Common myeloid progenitor, CD34-positive (primary cell): ENCODE results near the gene ADAMTS17.

Source experiments
- CTCF ChIA-PET: fragments of 350-600 bp; sonication (Branson Sonifier 250); formaldehyde crosslinking; loops from one replicate; lab custom pipeline; 2021; ENCODE audit warnings: antibody characterized with exemption; lab: Charles Lee
- POLR2A ChIA-PET: fragments of 350-600 bp; sonication (Branson Sonifier 250); formaldehyde crosslinking; loops from one replicate; lab custom pipeline; 2021; ENCODE audit warnings: antibody characterized with exemption; lab: Charles Lee
- DNase-seq, 3 donors: peaks; one replicate each; pipeline versions ENCODE4 v3.0.0 to v3.0.0-alpha.2; 2013
- H3K27ac ChIP-seq, 2 experiments: 1 replicate in 1 of 2; 2 replicates in 1 of 2; pipeline ENCODE4 v1.7.0; 2013; ENCODE audit warnings: inconsistent platforms in 2 of 2, low read length in 2 of 2, mild to moderate bottlenecking in 2 of 2, low read depth in 1 of 2, moderate library complexity in 1 of 2; ENCODE audit not compliant: severe bottlenecking in 2 of 2, insufficient read depth in 1 of 2, poor library complexity in 1 of 2
- H3K27me3 ChIP-seq, 5 experiments: replicated peaks in 2 of 5; 1 replicate in 3 of 5; 2 replicates in 2 of 5; pipeline versions ENCODE4 v1.6.1 to v1.7.0; 2013; ENCODE audit warnings: low read length in 4 of 5, mild to moderate bottlenecking in 2 of 5, moderate library complexity in 2 of 5, inconsistent platforms in 1 of 5; ENCODE audit not compliant: insufficient read depth in 5 of 5, control insufficient read depth in 4 of 5
- H3K36me3 ChIP-seq, 4 experiments: 1 replicate in 2 of 4; 2 replicates in 2 of 4; pipeline versions ENCODE4 v1.6.1 to v1.7.0; 2013; ENCODE audit warnings: low read length in 3 of 4, control low read depth in 1 of 4, mild to moderate bottlenecking in 1 of 4; ENCODE audit not compliant: control insufficient read depth in 4 of 4, insufficient read depth in 4 of 4
- H3K4me1 ChIP-seq, 4 experiments: 1 replicate in 3 of 4; 2 replicates in 1 of 4; pipeline versions ENCODE4 v1.6.1 to v1.7.1; 2013; ENCODE audit warnings: low read length in 3 of 4, mild to moderate bottlenecking in 3 of 4, control low read depth in 1 of 4, inconsistent platforms in 1 of 4, moderate library complexity in 1 of 4; ENCODE audit not compliant: control insufficient read depth in 4 of 4, insufficient read depth in 4 of 4; ENCODE audit errors: control extremely low read depth in 1 of 4
- H3K4me3 ChIP-seq, 7 experiments: 1 replicate in 4 of 7; 2 replicates in 3 of 7; pipeline versions ENCODE4 v1.5.1 to v1.7.0; 2013; ENCODE audit warnings: mild to moderate bottlenecking in 7 of 7, low read length in 6 of 7, moderate library complexity in 6 of 7, inconsistent platforms in 2 of 7, low read depth in 2 of 7, control low read depth in 1 of 7; ENCODE audit not compliant: insufficient read depth in 4 of 7, control insufficient read depth in 1 of 7; ENCODE audit errors: extremely low read depth in 1 of 7
- H3K9me3 ChIP-seq, 5 experiments: 1 replicate in 4 of 5; 2 replicates in 1 of 5; pipeline versions ENCODE4 v1.6.1 to v1.7.1; 2013; ENCODE audit warnings: low read length in 4 of 5, mild to moderate bottlenecking in 2 of 5, inconsistent platforms in 1 of 5, low read depth in 1 of 5, moderate library complexity in 1 of 5; ENCODE audit not compliant: control insufficient read depth in 4 of 5, insufficient read depth in 2 of 5; ENCODE audit errors: control extremely low read depth in 1 of 5
- WGBS: methylation state at CpG from one replicate; pipeline ENCODE4 v1.1.5; 2013; ENCODE audit not compliant: insufficient coverage; 5-methylcytosine and 5-hydroxymethylcytosine counted together

ADAMTS17 gene

DNA sequence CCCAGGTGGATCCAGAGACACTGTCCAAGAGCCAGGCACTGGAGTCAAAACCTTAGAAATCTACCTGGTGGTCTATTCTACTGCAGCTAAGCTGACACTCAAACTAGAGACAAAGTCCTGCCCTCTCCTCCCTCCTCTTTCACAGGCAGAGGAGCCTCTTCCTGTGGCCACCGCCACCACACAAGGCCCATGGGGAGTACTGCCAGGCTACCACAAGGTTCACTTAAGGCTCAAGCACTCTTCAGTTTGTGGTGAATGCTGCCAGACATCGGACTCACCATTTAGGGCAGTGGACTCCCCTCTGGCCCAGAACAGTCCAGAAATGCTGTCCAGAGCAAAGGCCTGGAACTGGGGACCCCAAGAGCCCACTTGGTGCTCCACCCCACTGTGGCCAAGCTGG is 160.9 kb downstream of the ADAMTS17 start:
- Histone ChIP-seq H3K9me3 (no peaks in the 10 kb centered on the region), H3K4me1 (no peaks in the 10 kb centered on the region), H3K27me3 (no peaks in the 10 kb centered on the region), H3K27ac (no peak overlapping the region), H3K36me3 (no peaks in the 10 kb centered on the region), H3K4me3 (no peak overlapping the region)
- POLR2A ChIA-PET, result no interaction called here
- CTCF ChIA-PET, result no interaction called here
- 100% methylated on average over 1 of the region's 2 CpGs for WGBS
- DNase-seq, result no peak

DNA sequence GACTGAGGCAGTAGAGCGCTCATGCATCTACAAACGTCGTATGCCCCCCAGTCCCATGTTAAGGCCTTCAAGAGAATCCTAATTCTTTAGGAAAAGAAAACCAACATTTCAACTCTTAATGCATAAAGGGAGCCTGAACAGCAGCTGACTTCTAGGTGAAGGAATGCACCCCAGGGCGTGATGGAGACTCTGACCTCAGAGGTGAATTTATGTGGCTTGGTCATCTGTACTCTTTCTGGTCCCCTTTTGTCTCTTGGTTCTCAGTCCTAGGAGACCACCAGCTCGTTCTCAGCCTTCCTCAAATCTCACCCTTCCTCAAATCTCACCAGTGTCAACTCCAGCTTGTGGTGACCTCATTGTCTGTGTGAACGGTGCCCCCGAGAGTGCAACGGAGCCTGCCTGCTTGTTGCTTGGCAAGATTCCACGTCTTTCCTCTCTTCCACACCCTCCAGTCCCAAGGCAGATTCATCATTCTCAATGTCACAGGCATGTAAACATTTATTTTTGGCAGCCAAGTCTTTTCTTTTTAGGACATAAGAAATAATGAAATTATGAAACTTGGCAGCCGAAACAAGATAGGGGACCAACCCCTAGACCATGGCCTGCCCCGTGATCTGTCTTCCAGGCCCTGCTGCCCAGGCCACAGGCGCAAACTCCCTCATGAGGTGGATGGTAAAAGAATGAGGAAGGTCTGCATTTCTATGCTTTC is 166.2 kb downstream of the ADAMTS17 start:
- H3K36me3 ChIP-seq, result no peaks in the 10 kb centered on the region
- peaks cover 3 to 26% (median 20%) of the 10 kb centered on the region in 5 experiments for H3K9me3 ChIP-seq
- H3K4me1 ChIP-seq, result no peaks in the 10 kb centered on the region
- POLR2A ChIA-PET, result no interaction called here
- DNase-seq, result no peak
- CTCF ChIA-PET, result no interaction called here
- H3K27ac ChIP-seq, result no peak overlapping the region
- no peaks in the 10 kb centered on the region for H3K27me3 ChIP-seq
- no peak overlapping the region for H3K4me3 ChIP-seq
- 92% methylated on average over 11 of the region's 12 CpGs for WGBS

DNA sequence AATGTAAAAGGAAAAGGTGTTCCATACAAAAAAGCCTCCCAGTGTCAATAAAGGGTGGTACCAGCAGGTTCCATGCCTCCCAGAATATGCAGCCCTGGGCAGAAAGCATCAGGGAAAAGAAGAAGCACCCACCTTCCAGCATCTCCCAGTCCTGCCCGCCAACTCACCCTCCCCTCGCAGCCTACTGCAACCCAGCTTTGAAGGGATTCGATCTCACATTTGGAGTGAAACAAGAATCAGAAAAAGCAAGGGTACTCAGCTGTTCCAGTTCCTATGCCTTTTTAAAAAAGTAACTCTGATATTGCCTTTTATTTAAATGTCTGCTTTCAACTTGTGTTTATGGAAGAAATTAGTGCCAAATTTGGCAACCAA is 166.9 kb downstream of the ADAMTS17 start:
- Histone ChIP-seq H3K9me3 (peaks cover 3 to 26% (median 20%) of the 10 kb centered on the region in 5 experiments), H3K36me3 (no peaks in the 10 kb centered on the region), H3K4me3 (no peak overlapping the region), H3K4me1 (no peaks in the 10 kb centered on the region), H3K27ac (no peak overlapping the region), H3K27me3 (no peaks in the 10 kb centered on the region)
- ChIA-PET POLR2A (no interaction called here), CTCF (no interaction called here)
- WGBS, result 95% methylated on average over 3 of the region's 3 CpGs
- no peak for DNase-seq

GRCh38 chr15:100174159-100174903 is 167.4 kb downstream of the ADAMTS17 start:
- Histone ChIP-seq H3K4me3 (no peak overlapping the region), H3K36me3 (no peaks in the 10 kb centered on the region), H3K27me3 (no peaks in the 10 kb centered on the region), H3K4me1 (no peaks in the 10 kb centered on the region), H3K9me3 (peaks cover 3 to 26% (median 20%) of the 10 kb centered on the region in 5 experiments), H3K27ac (no peak overlapping the region)
- WGBS, result 100% methylated on average over 2 of the region's 7 CpGs
- DNase-seq, result no peak
- POLR2A ChIA-PET, result no interaction called here
- CTCF ChIA-PET, result no interaction called here

DNA sequence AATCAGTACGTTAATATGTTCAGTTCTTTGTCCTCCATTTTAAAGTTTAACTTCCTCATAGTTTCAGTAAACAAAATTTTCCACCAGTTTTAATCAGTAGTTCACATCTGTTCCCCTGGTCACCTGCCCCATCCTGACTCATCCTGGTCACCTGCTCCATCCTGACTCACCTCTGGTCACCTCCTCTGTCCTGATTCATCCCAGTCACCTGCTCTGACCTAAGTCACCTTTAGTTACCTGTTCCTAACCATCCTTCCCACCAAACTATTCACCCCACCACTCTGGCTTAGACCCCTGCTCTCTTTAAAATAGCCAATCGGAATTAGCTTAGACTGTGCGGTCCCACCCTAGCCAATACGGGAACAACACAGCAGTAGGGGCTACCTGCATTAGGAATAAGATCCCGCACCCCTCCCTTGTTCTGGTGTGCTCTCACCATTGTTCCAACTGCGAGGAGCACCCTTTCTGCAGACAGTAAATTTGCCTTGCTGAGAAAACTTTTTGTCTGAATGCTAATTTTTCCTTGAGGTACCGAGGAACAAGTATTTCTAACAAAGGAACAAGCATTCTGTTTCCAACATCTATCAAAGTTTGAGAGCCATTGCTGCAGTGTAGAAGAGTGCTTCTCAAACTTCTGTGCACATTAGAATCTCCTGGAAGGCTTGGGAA is 169.3 kb downstream of the ADAMTS17 start:
- no peaks in the 10 kb centered on the region for H3K27me3 ChIP-seq
- no peak overlapping the region for H3K4me3 ChIP-seq
- 89% methylated on average over 5 of the region's 7 CpGs for WGBS
- H3K4me1 ChIP-seq, result no peaks in the 10 kb centered on the region
- DNase-seq, result no peak
- H3K9me3 ChIP-seq, result peaks cover 3 to 26% (median 22%) of the 10 kb centered on the region in 5 experiments
- no peak overlapping the region for H3K27ac ChIP-seq
- POLR2A ChIA-PET, result no interaction called here
- H3K36me3 ChIP-seq, result no peaks in the 10 kb centered on the region
- CTCF ChIA-PET, result no interaction called here

- no peak overlapping the region for H3K27ac ChIP-seq
- ChIA-PET CTCF (no interaction called here), POLR2A (no interaction called here)
- DNase-seq, result no peak
- no peaks in the 10 kb centered on the region for H3K4me1 ChIP-seq
- 90% methylated on average over 5 of the region's 5 CpGs for WGBS
- H3K36me3 ChIP-seq, result no peaks in the 10 kb centered on the region
- H3K4me3 ChIP-seq, result no peak overlapping the region
- H3K27me3 ChIP-seq, result no peaks in the 10 kb centered on the region
- peaks cover 3 to 26% (median 22%) of the 10 kb centered on the region in 5 experiments for H3K9me3 ChIP-seq
Observed at GRCh38 chr15:100171411-100171810, 170.4 kb downstream of the ADAMTS17 start.
